ENCODE results near the gene TIMMDC1. TPM values are rescaled to one million over a fixed set of nuclear protein-coding genes. Genes with fewer than 3 reads are reported as not detected.
"Not testable (repeated sequence)": the region's sequence is repeated elsewhere in the genome, so short reads cannot be mapped to it uniquely, and the experiment has no call there.

Gene TIMMDC1
- total RNA-seq, 4 donors from 2014 or later, result 23.7 to 55.5 (median 42.1) TPM

- ATAC-seq (ENCODE audit: low FRiP score), result no peak
- no peak for DNase-seq (ENCODE audit: low spot score)
- no peak for TF ChIP-seq CTCF (IDR thresholded peaks at IDR 0.05)
Observed at GRCh38 chr3:119542168-119542767, 43.9 kb downstream of the TIMMDC1 start.

GRCh38 chr3:119543147-119543546 lies 44.8 kb downstream of the TIMMDC1 start:
- no peak for ATAC-seq (ENCODE audit: low FRiP score)
- no peak for DNase-seq (ENCODE audit: low spot score)
- no peak for TF ChIP-seq CTCF (IDR thresholded peaks at IDR 0.05)

- ATAC-seq (ENCODE audit: low FRiP score) (no peak), DNase-seq (ENCODE audit: low spot score) (no peak)
- TF ChIP-seq CTCF (IDR thresholded peaks at IDR 0.05), result no peak
Observed at GRCh38 chr3:119547227-119547626, 48.9 kb downstream of the TIMMDC1 start.

GRCh38 chr3:119548341-119548740 lies 50.0 kb downstream of the TIMMDC1 start:
- no peak for TF ChIP-seq CTCF (IDR thresholded peaks at IDR 0.05)
- ATAC-seq (ENCODE audit: low FRiP score) (no peak), DNase-seq (ENCODE audit: low spot score) (no peak)

- no peak for TF ChIP-seq CTCF (IDR thresholded peaks at IDR 0.05)
- ATAC-seq (ENCODE audit: low FRiP score), result no peak
- no peak for DNase-seq (ENCODE audit: low spot score)
Observed at GRCh38 chr3:119550192-119550910, 52.0 kb downstream of the TIMMDC1 start.

GRCh38 chr3:119551598-119551997 lies 53.3 kb downstream of the TIMMDC1 start:
- ATAC-seq (ENCODE audit: low FRiP score), result no peak
- no peak for TF ChIP-seq CTCF (IDR thresholded peaks at IDR 0.05)
- DNase-seq (ENCODE audit: low spot score), result no peak

GRCh38 chr3:119552928-119553327 lies 54.6 kb downstream of the TIMMDC1 start:
- ATAC-seq (ENCODE audit: low FRiP score); DNase-seq (ENCODE audit: low spot score): not testable (repeated sequence)
